GOT3 (cell line): Measurements from ENCODE around the gene SRP9.
"Not testable (repeated sequence)": the region's sequence is repeated elsewhere in the genome, so short reads cannot be mapped to it uniquely, and the experiment has no call there.

Experiments used
- DNase-seq: peaks from one replicate; lab custom pipeline; 2025; ENCODE audit warnings: mixed read lengths; lab: John Stamatoyannopoulos, UW

Gene SRP9

GRCh38 chr1:225755671-225756319 is 21.8 kb upstream of the SRP9 start:
- no peak for DNase-seq

GRCh38 chr1:225757927-225758656 is 19.5 kb upstream of the SRP9 start:
- no peak for DNase-seq

- not testable (repeated sequence) for DNase-seq
These were observed 17.7 kb upstream of the SRP9 start for GRCh38 chr1:225759972-225760371.

- DNase-seq: no peak
These were observed 17.1 kb upstream of the SRP9 start for GRCh38 chr1:225760531-225760930.

- not testable (repeated sequence) for DNase-seq
These were observed 16.2 kb upstream of the SRP9 start for GRCh38 chr1:225761395-225761794.

- no peak for DNase-seq
These were observed 15.6 kb upstream of the SRP9 start for GRCh38 chr1:225762002-225762441.

- DNase-seq: no peak
These were observed 15.2 kb upstream of the SRP9 start for GRCh38 chr1:225762444-225762843.

- DNase-seq: no peak
These were observed 13.7 kb upstream of the SRP9 start for GRCh38 chr1:225763716-225764548.

GRCh38 chr1:225765982-225766674 is 11.5 kb upstream of the SRP9 start:
- DNase-seq: no peak

- DNase-seq: no peak
These were observed 10.5 kb upstream of the SRP9 start for GRCh38 chr1:225766967-225767633.

GRCh38 chr1:225767634-225768540 is 9.7 kb upstream of the SRP9 start:
- DNase-seq: no peak

- DNase-seq: no peak
These were observed 8.8 kb upstream of the SRP9 start for GRCh38 chr1:225768662-225769426.

GRCh38 chr1:225769687-225770086 is 7.9 kb upstream of the SRP9 start:
- no peak for DNase-seq

GRCh38 chr1:225770561-225771248 is 6.9 kb upstream of the SRP9 start:
- DNase-seq: no peak

- DNase-seq: no peak
These were observed 5.8 kb upstream of the SRP9 start for GRCh38 chr1:225771661-225772322.

- peak; percentile 41 for DNase-seq
These were observed 5.3 kb upstream of the SRP9 start for GRCh38 chr1:225772323-225772768.

GRCh38 chr1:225772848-225773247 is 4.8 kb upstream of the SRP9 start:
- no peak for DNase-seq
